HepG2 (cell line): ENCODE results near the gene PBX1.

Experiments used
- ATF7 ChIP-seq, 2 experiments: fragments of 450-650 bp in 1 of 2; sonication (generic) in 1 of 2; formaldehyde crosslinking in 1 of 2; IDR thresholded peaks; 2 replicates each; pipeline versions ENCODE4 v1.4.0 to v1.6.1; 2016 to 2020; ENCODE audit warnings: antibody characterized with exemption in 1 of 2, mild to moderate bottlenecking in 1 of 2, missing genetic modification reagents in 1 of 2
- CBFB ChIP-seq: sonication (generic); formaldehyde crosslinking; IDR thresholded peaks from 2 replicates; pipeline ENCODE4 v1.4.0; 2020; ENCODE audit warnings: missing genetic modification reagents
- CEBPB ChIP-seq: IDR thresholded peaks from 2 replicates; pipeline ENCODE4 v1.6.1; 2011; ENCODE audit warnings: low read depth, low read length, improper control_type of control experiment, borderline replicate concordance
- KLF16 ChIP-seq, 2 experiments: sonication (generic) in 1 of 2; formaldehyde crosslinking in 1 of 2; IDR thresholded peaks; 2 replicates each; pipeline versions ENCODE4 v1.6.1 to v1.8.0; 2016 to 2023; ENCODE audit warnings: missing genetic modification reagents in 2 of 2, missing compliant biosample characterization in 1 of 2
- PHF8 ChIP-seq: sonication (generic); formaldehyde crosslinking; IDR thresholded peaks from 2 replicates; pipeline ENCODE4 v1.5.0; 2020; ENCODE audit warnings: missing genetic modification reagents
- SRSF4 ChIP-seq: fragments of 200-400 bp; formaldehyde crosslinking; IDR thresholded peaks from one replicate; pipeline ENCODE4 v1.6.1; 2018; ENCODE audit warnings: mild to moderate bottlenecking, low read depth, low read length, moderate library complexity; ENCODE audit not compliant: poor library complexity, severe bottlenecking
- ZNF235 ChIP-seq: sonication (generic); formaldehyde crosslinking; IDR thresholded peaks from 2 replicates; pipeline ENCODE4 v1.8.1; 2023; ENCODE audit warnings: mild to moderate bottlenecking, missing genetic modification reagents, borderline replicate concordance
- ZNF501 ChIP-seq: sonication (generic); formaldehyde crosslinking; IDR thresholded peaks from 2 replicates; pipeline ENCODE4 v1.5.1; 2020; ENCODE audit warnings: mild to moderate bottlenecking, moderate library complexity, missing genetic modification reagents
- TF ChIP-seq, protein P1 (sequence below): IDR thresholded peaks from 2 replicates; pipeline ENCODE4 v1.6.1; 2016
- TF ChIP-seq, protein P2 (sequence below): sonication (generic); formaldehyde crosslinking; IDR thresholded peaks from 2 replicates; pipeline ENCODE4 v1.4.0; 2020; ENCODE audit warnings: missing genetic modification reagents, borderline replicate concordance
- TF ChIP-seq, protein P3 (sequence below): IDR thresholded peaks from 2 replicates; pipeline ENCODE4 v1.6.1; 2012; ENCODE audit warnings: inconsistent platforms
- TF ChIP-seq, protein P4 (sequence below): sonication (generic); formaldehyde crosslinking; IDR thresholded peaks from 2 replicates; pipeline ENCODE4 v1.5.0; 2020; ENCODE audit warnings: mild to moderate bottlenecking, missing genetic modification reagents, moderate library complexity

DNA sequence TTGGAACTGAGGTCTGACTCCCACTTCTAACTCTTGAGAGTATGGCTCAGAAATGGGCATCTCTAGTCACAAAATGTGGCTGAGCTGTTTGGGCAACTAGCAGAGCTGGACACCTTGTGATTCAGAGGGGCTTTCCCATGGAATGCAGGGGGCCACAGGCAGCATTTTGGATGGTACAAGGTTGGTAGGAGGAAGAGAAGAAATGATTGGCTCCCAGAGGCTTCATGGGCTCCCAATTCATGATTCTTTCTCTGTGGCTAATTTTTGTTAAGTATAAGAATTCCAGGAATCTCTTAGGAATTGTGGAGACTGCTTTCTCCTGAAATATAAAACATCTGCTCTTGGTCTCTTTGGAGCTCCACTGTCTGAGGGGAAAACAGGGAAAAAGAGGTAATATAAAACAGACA, 49.7 kb downstream of the PBX1 start:
- TF ChIP-seq, protein P1, sequence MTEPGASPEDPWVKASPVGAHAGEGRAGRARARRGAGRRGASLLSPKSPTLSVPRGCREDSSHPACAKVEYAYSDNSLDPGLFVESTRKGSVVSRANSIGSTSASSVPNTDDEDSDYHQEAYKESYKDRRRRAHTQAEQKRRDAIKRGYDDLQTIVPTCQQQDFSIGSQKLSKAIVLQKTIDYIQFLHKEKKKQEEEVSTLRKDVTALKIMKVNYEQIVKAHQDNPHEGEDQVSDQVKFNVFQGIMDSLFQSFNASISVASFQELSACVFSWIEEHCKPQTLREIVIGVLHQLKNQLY, result no peak
- TF ChIP-seq, protein P2, sequence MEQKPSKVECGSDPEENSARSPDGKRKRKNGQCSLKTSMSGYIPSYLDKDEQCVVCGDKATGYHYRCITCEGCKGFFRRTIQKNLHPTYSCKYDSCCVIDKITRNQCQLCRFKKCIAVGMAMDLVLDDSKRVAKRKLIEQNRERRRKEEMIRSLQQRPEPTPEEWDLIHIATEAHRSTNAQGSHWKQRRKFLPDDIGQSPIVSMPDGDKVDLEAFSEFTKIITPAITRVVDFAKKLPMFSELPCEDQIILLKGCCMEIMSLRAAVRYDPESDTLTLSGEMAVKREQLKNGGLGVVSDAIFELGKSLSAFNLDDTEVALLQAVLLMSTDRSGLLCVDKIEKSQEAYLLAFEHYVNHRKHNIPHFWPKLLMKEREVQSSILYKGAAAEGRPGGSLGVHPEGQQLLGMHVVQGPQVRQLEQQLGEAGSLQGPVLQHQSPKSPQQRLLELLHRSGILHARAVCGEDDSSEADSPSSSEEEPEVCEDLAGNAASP (CRISPR knock-in tag), result no peak
- TF ChIP-seq ZNF235 (CRISPR knock-in tag) (no peak), SRSF4 (no peak), CBFB (CRISPR knock-in tag) (no peak), CEBPB (no peak), ZNF501 (CRISPR knock-in tag) (no peak), ATF7 (IDR thresholded peaks at IDR 0.05) (no peak), ATF7 (CRISPR knock-in tag; IDR thresholded peaks at IDR 0.05) (no peak), KLF16 (CRISPR knock-in tag; IDR thresholded peaks at IDR 0.05) (no peak), PHF8 (no peak)
- TF ChIP-seq, protein P3, sequence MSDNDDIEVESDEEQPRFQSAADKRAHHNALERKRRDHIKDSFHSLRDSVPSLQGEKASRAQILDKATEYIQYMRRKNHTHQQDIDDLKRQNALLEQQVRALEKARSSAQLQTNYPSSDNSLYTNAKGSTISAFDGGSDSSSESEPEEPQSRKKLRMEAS, result no peak
- TF ChIP-seq, protein P4, sequence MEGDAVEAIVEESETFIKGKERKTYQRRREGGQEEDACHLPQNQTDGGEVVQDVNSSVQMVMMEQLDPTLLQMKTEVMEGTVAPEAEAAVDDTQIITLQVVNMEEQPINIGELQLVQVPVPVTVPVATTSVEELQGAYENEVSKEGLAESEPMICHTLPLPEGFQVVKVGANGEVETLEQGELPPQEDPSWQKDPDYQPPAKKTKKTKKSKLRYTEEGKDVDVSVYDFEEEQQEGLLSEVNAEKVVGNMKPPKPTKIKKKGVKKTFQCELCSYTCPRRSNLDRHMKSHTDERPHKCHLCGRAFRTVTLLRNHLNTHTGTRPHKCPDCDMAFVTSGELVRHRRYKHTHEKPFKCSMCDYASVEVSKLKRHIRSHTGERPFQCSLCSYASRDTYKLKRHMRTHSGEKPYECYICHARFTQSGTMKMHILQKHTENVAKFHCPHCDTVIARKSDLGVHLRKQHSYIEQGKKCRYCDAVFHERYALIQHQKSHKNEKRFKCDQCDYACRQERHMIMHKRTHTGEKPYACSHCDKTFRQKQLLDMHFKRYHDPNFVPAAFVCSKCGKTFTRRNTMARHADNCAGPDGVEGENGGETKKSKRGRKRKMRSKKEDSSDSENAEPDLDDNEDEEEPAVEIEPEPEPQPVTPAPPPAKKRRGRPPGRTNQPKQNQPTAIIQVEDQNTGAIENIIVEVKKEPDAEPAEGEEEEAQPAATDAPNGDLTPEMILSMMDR (CRISPR knock-in tag), result no peak
